Ascending aorta (tissue), 2 donors: ENCODE measurements around the gene GALNT17. TPM values are rescaled to one million over a fixed set of nuclear protein-coding genes. Genes with fewer than 3 reads are reported as not detected.

Source experiments
- DNase-seq, 2 donors: peaks; one replicate each; pipeline ENCODE4 v3.0.0-alpha.2; 2019; ENCODE audit warnings: low spot score in 2 of 2
- H3K27ac ChIP-seq, 2 donors: fragments of 200-600 bp; sonication (generic); one replicate each; pipeline ENCODE4 v1.5.1; 2016 to 2017; ENCODE audit warnings: mild to moderate bottlenecking in 1 of 2
- H3K27me3 ChIP-seq: fragments of 200-600 bp; sonication (generic); one replicate; pipeline ENCODE4 v1.5.1; 2017
- H3K36me3 ChIP-seq, 2 donors: fragments of 200-600 bp; sonication (generic); one replicate each; pipeline ENCODE4 v1.5.1; 2016
- H3K4me1 ChIP-seq, 2 donors: fragments of 200-600 bp; sonication (generic); one replicate each; pipeline ENCODE4 v1.5.1; 2016 to 2017; ENCODE audit warnings: mild to moderate bottlenecking in 1 of 2
- H3K4me3 ChIP-seq, 2 donors: fragments of 200-600 bp; sonication (generic); one replicate each; pipeline ENCODE4 v1.5.1; 2016 to 2017; ENCODE audit warnings: mild to moderate bottlenecking in 1 of 2
- H3K9me3 ChIP-seq, 2 donors: fragments of 200-600 bp; sonication (generic); one replicate each; pipeline ENCODE4 v1.5.1; 2016
- CTCF ChIP-seq, 3 experiments: fragments of 200-600 bp in 2 of 3; fragments of 450-650 bp in 1 of 3; sonication (generic) in 2 of 3; IDR thresholded peaks; one replicate each; pipeline ENCODE4 v1.5.1; 2016 to 2019; ENCODE audit warnings: antibody characterized with exemption in 3 of 3, mild to moderate bottlenecking in 1 of 3, moderate library complexity in 1 of 3
- intact Hi-C: fragments of 100-400 bp; cut with DNase I; formaldehyde crosslinking; loops from one replicate; pipeline ENCODE4 v1.15.1; 2023
- total RNA-seq: library from RNA; depleted of rRNA; stranded (reverse); fragments of >200 nt; gene quantifications from one replicate; pipeline ENCODE4 v1.1.0, GENCODE V29; 2016

GALNT17 gene
- total RNA-seq, 1 donor from 2014 or later: 29.8 TPM

GRCh38 chr7:71486856-71487628, 355.1 kb downstream of the GALNT17 start:
- no peaks in the 10 kb centered on the region for H3K4me1 ChIP-seq
- intact Hi-C loops: no loop called here
- no peak overlapping the region for H3K27ac ChIP-seq
- DNase-seq: peak in 1 of 2 donors; percentile 61
- no peak for TF ChIP-seq CTCF (IDR thresholded peaks at IDR 0.05)
- no peaks in the 10 kb centered on the region for H3K9me3 ChIP-seq
- H3K4me3 ChIP-seq: no peak overlapping the region
- H3K27me3 ChIP-seq: no peaks in the 10 kb centered on the region
- H3K36me3 ChIP-seq: no peaks in the 10 kb centered on the region

- DNase-seq: no peak
- Histone ChIP-seq H3K27me3 (no peaks in the 10 kb centered on the region), H3K36me3 (no peaks in the 10 kb centered on the region), H3K9me3 (no peaks in the 10 kb centered on the region), H3K4me1 (no peaks in the 10 kb centered on the region), H3K4me3 (no peak overlapping the region), H3K27ac (no peak overlapping the region)
- TF ChIP-seq CTCF (IDR thresholded peaks at IDR 0.05): no peak
- intact Hi-C loops: no loop called here
Observed at GRCh38 chr7:71488308-71488707, 356.4 kb downstream of the GALNT17 start.

GRCh38 chr7:71491336-71491735, 359.4 kb downstream of the GALNT17 start:
- DNase-seq: no peak
- Histone ChIP-seq H3K27me3 (no peaks in the 10 kb centered on the region), H3K9me3 (no peaks in the 10 kb centered on the region), H3K4me1 (no peaks in the 10 kb centered on the region), H3K36me3 (no peaks in the 10 kb centered on the region), H3K27ac (no peak overlapping the region), H3K4me3 (no peak overlapping the region)
- intact Hi-C loops: no loop called here
- no peak for TF ChIP-seq CTCF (IDR thresholded peaks at IDR 0.05)

- H3K27me3 ChIP-seq: no peaks in the 10 kb centered on the region
- intact Hi-C loops: no loop called here
- H3K4me1 ChIP-seq: peaks cover 0 to 4% of the 10 kb centered on the region in 2 donors
- H3K4me3 ChIP-seq: no peak overlapping the region
- no peak for TF ChIP-seq CTCF (IDR thresholded peaks at IDR 0.05)
- H3K9me3 ChIP-seq: no peaks in the 10 kb centered on the region
- no peak for DNase-seq
- H3K36me3 ChIP-seq: no peaks in the 10 kb centered on the region
- no peak overlapping the region for H3K27ac ChIP-seq
Observed at GRCh38 chr7:71495828-71496227, 363.9 kb downstream of the GALNT17 start.

GRCh38 chr7:71497256-71497946, 365.5 kb downstream of the GALNT17 start:
- no peak for DNase-seq
- H3K4me3 ChIP-seq: peak overlapping the region in 1 of 2 donors; percentile 4
- H3K9me3 ChIP-seq: no peaks in the 10 kb centered on the region
- no peaks in the 10 kb centered on the region for H3K27me3 ChIP-seq
- H3K36me3 ChIP-seq: no peaks in the 10 kb centered on the region
- H3K27ac ChIP-seq: no peak overlapping the region
- intact Hi-C loops: no loop called here
- TF ChIP-seq CTCF (IDR thresholded peaks at IDR 0.05): no peak
- H3K4me1 ChIP-seq: peaks cover 0 to 4% of the 10 kb centered on the region in 2 donors
